GM19455 (cell line): Measurements from ENCODE around the gene HSPB2.

Experiments used
- ATAC-seq: cut with Tn5 transposase; IDR thresholded peaks from one replicate; pipeline ENCODE4 v1.9.1; 2021; ENCODE audit not compliant: unreplicated experiment

The HSPB2 gene

GRCh38 chr11:111937461-111937769 lies 24.9 kb downstream of the HSPB2 start:
- ATAC-seq, result no peak

- no peak for ATAC-seq
Measured at GRCh38 chr11:111937844-111938243, 25.3 kb downstream of the HSPB2 start.

- ATAC-seq, result peak; percentile 76
Measured at GRCh38 chr11:111938687-111939160, 26.2 kb downstream of the HSPB2 start.

GRCh38 chr11:111939836-111940604 lies 27.5 kb downstream of the HSPB2 start:
- no peak for ATAC-seq

- no peak for ATAC-seq
Measured at GRCh38 chr11:111941963-111942362, 29.4 kb downstream of the HSPB2 start.

GRCh38 chr11:111942829-111943228 lies 30.3 kb downstream of the HSPB2 start:
- no peak for ATAC-seq

- no peak for ATAC-seq
Measured at GRCh38 chr11:111944139-111944538, 31.6 kb downstream of the HSPB2 start.

GRCh38 chr11:111944651-111945051 lies 32.1 kb downstream of the HSPB2 start:
- no peak for ATAC-seq

GRCh38 chr11:111945198-111945597 lies 32.7 kb downstream of the HSPB2 start:
- no peak for ATAC-seq

GRCh38 chr11:111946499-111946898 lies 34.0 kb downstream of the HSPB2 start:
- ATAC-seq, result no peak

GRCh38 chr11:111947143-111947542 lies 34.6 kb downstream of the HSPB2 start:
- no peak for ATAC-seq

- no peak for ATAC-seq
Measured at GRCh38 chr11:111949519-111950426, 37.2 kb downstream of the HSPB2 start.

GRCh38 chr11:111951565-111951964 lies 39.0 kb downstream of the HSPB2 start:
- ATAC-seq, result no peak

GRCh38 chr11:111954154-111954553 lies 41.6 kb downstream of the HSPB2 start:
- no peak for ATAC-seq

- no peak for ATAC-seq
Measured at GRCh38 chr11:111957663-111958444, 45.3 kb downstream of the HSPB2 start.

- no peak for ATAC-seq
Measured at GRCh38 chr11:111960916-111961315, 48.4 kb downstream of the HSPB2 start.

- no peak for ATAC-seq
Measured at GRCh38 chr11:111961389-111962300, 49.1 kb downstream of the HSPB2 start.
